NCI-H345 treated with DMSO at 0.1 percent for 48 hours (cell line): ENCODE measurements around the gene LYAR.

Source experiments
- DNase-seq: peaks from one replicate; lab custom pipeline; 2025; ENCODE audit not compliant: unreplicated experiment; lab: John Stamatoyannopoulos, UW

LYAR gene

DNA sequence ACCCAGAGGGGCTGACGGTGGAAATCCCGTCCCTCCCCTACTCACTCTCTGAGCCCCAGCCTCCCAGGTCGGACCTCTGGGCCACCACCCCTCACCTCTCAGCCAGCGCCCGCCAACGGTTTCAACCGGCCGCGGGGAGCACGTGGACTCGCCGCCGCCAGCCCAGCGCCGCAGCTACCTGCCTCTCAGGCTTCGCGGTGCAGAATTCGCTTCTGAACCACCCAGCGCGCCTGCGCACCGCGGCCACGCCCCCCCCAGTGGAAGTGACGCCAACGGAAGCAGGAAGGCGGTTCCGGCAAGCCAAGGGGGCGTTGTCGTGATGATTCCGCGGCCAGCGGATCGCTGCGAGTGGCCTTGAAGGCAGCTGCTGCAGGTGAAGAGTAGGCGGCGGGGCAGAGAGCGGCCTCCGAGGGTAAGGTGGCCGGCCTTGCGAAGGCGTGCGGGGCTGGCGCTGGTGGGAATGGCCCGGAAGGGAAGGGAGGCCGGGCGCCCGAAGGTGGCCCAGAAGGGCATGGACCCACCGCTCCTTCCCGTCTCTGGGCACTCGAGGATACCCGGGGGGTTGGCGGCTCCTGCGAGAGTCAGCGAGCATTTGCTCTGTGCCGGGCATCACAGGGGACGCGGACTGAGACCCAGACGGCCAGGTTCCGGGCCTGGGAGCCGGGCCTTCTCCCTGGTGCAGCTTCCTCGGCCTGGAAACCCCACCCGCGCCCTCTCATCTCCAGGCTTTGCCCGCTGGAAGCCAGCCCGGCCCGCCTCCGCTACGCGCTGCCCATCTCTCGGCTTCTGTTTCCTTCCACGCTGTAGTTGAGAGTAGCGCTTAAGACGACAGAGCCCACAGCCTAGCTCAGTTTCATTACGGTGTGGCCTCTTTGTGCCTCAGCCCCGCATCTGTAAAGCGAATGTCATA is at the start of gene LYAR, which contains the start of gene ZBTB49:
LYAR (minus strand) TSS at position 214 of the 910 bp plus-strand sequence. CDS start 6,412 bp downstream, outside the sequence.
ZBTB49 (plus strand) TSS at position 311 of the 910 bp plus-strand sequence. CDS start 9,695 bp downstream, outside the sequence.
- DNase-seq: peak; percentile 39

- DNase-seq: no peak
Measured at GRCh38 chr4:4339504-4340085, 49.6 kb upstream of the LYAR start.

GRCh38 chr4:4338210-4339001 is 48.5 kb upstream of the LYAR start:
- peak; percentile 5 for DNase-seq

DNA sequence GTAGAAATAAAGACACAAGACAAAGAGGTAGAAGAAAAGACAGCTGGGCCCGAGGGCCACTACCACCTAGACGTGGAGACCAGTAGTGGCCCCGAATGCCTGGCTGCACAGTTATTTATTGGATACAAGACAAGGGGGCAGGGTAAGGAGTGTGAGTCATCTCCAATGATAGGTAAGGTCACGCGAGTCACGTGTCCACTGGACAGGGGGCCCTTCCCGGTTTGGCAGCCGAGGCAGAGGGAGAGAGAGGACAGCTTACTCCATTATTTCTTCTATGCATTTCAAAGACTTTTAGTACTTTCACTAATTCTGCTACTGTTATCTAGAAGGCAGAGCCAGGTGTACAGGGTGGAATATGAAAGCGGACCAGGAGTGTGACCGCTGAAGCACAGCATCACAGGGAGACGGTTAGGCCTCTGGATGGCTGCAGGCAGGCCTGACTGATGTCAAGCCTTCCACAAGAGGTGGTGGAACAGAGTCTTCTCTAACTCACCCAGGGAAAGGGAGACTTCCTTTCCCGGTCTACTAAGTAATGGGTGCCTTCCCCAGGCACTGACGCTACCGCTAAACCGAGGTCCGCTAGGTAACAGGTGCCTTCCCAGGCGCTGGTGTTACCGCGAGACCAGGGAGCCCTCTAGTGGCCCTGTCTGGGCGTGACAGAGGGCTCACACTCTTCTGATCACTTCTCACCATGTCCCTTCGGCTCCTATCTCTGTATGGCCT is 45.0 kb upstream of the LYAR start:
- no peak for DNase-seq

DNA sequence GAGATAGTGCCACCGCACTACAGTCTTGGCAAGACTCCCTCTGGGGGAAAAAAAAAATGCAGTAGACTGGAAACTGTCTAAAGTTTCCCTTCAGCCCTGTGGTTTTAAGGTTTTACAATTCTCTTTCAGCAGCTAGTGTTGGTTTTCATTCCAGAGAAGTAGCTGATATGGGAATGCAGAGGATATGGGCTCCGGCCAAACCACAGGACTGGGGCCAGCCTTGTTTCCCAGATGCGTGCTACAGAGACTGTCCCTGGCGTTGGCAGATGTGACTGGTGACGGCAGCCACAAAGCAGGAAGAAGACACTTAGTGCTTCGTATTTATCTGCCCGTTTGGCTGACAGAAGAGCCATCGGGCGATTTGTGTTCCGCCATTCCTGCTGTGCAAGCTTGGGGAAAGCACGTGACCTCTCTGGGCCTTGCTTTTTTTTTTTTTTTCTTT is 43.3 kb upstream of the LYAR start:
- no peak for DNase-seq

- no peak for DNase-seq
Measured at GRCh38 chr4:4332529-4332928, 42.6 kb upstream of the LYAR start.

GRCh38 chr4:4330794-4331193 is 40.8 kb upstream of the LYAR start:
- DNase-seq: no peak

- no peak for DNase-seq
Measured at GRCh38 chr4:4329496-4329895, 39.5 kb upstream of the LYAR start.

DNA sequence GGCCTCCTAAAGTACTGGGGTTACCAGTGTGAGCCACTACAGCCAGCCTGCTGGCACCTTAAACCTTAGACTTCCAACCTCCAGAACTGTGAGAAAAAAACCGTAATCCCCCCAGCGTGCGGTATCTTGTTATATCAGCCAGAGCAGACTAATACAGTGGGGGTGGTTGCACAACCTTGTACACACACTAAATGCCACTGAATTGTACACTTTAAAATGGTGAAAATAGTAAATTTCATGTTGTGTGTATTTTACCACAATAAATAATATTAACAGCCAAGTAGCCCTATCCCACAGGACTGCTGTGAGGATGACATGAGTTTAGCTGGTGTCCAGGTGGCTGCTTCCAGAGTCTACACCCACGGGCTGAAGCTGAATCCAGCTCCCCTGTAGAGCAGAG is 38.9 kb upstream of the LYAR start:
- no peak for DNase-seq

DNA sequence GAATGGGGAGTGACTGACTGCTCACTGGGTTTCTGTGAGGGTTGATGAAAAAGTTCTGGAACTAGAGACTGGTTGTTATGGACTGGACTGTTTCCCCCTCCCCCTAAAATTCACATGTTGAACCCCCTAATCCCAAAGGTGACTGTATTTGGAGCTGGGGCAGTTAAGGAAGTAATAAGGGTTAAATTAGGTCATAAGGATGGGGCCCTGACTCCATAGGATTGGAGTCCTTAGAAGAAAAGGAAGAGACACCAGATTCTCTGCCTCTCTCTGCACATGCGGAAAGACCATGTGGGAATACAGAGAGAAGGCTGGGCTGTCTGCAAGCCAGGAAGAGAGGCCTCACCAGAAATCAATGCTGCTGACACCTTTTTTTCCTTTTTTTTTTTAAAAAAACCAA is 38.3 kb upstream of the LYAR start:
- DNase-seq: no peak

- DNase-seq: no peak
Measured at GRCh38 chr4:4327652-4328121, 37.7 kb upstream of the LYAR start.

- no peak for DNase-seq
Measured at GRCh38 chr4:4326166-4326565, 36.2 kb upstream of the LYAR start.

GRCh38 chr4:4325321-4325720 is 35.4 kb upstream of the LYAR start:
- no peak for DNase-seq

GRCh38 chr4:4323705-4324534 is 34.0 kb upstream of the LYAR start:
- no peak for DNase-seq

GRCh38 chr4:4321951-4322688 is 32.2 kb upstream of the LYAR start:
- DNase-seq: no peak

- no peak for DNase-seq
Measured at GRCh38 chr4:4320951-4321714, 31.2 kb upstream of the LYAR start.

- no peak for DNase-seq
Measured at GRCh38 chr4:4320528-4320927, 30.6 kb upstream of the LYAR start.

- DNase-seq: no peak
Measured at GRCh38 chr4:4317496-4318232, 27.7 kb upstream of the LYAR start.
